Liver (tissue), 9 donors: ENCODE results near the gene ASXL1. TPM values are rescaled to one million over a fixed set of nuclear protein-coding genes. Genes with fewer than 3 reads are reported as not detected.

ENCODE experiments used
- DNase-seq: peaks from one replicate; pipeline ENCODE4 v3.0.0-alpha.2; 2017; ENCODE audit warnings: low spot score
- H3K27ac ChIP-seq, 2 donors: one replicate each; pipeline ENCODE4 v1.7.0; 2013; ENCODE audit warnings: inconsistent platforms in 2 of 2, low read length in 2 of 2, control low read depth in 1 of 2, low read depth in 1 of 2, mild to moderate bottlenecking in 1 of 2
- H3K27me3 ChIP-seq, 4 donors: one replicate each; pipeline versions ENCODE4 v1.6.1 to v1.7.0; 2013; ENCODE audit warnings: low read length in 3 of 4, inconsistent platforms in 1 of 4, mild to moderate bottlenecking in 1 of 4, moderate library complexity in 1 of 4; ENCODE audit not compliant: control insufficient read depth in 4 of 4, insufficient read depth in 4 of 4
- H3K36me3 ChIP-seq, 4 donors: one replicate each; pipeline versions ENCODE4 v1.6.1 to v1.7.0; 2013; ENCODE audit warnings: low read length in 3 of 4, mild to moderate bottlenecking in 3 of 4, low read depth in 1 of 4, moderate library complexity in 1 of 4; ENCODE audit not compliant: control insufficient read depth in 4 of 4, insufficient read depth in 3 of 4
- H3K4me1 ChIP-seq, 4 donors: one replicate each; pipeline versions ENCODE4 v1.6.1 to v1.7.0; 2013; ENCODE audit warnings: low read length in 3 of 4, mild to moderate bottlenecking in 3 of 4, moderate library complexity in 1 of 4; ENCODE audit not compliant: control insufficient read depth in 4 of 4, insufficient read depth in 4 of 4
- H3K4me3 ChIP-seq, 3 donors: one replicate each; pipeline versions ENCODE4 v1.6.1 to v1.7.0; 2013; ENCODE audit warnings: low read length in 3 of 3, control low read depth in 1 of 3, low read depth in 1 of 3, mild to moderate bottlenecking in 1 of 3
- H3K9ac ChIP-seq, 2 donors: one replicate each; pipeline ENCODE4 v1.7.0; 2013; ENCODE audit warnings: low read length in 2 of 2, mild to moderate bottlenecking in 2 of 2, moderate library complexity in 2 of 2, control low read depth in 1 of 2, low read depth in 1 of 2
- H3K9me3 ChIP-seq, 4 donors: one replicate each; pipeline versions ENCODE4 v1.6.1 to v1.7.0; 2013; ENCODE audit warnings: low read length in 3 of 4; ENCODE audit not compliant: control insufficient read depth in 4 of 4
- FOXA1 ChIP-seq: IDR thresholded peaks from 2 replicates; pipeline ENCODE4 v1.6.1; 2016; ENCODE audit warnings: antibody characterized with exemption
- FOXA2 ChIP-seq: IDR thresholded peaks from 2 replicates; pipeline ENCODE4 v1.6.1; 2016; ENCODE audit warnings: antibody characterized with exemption
- GABPA ChIP-seq, 2 donors: IDR thresholded peaks in 1 of 2; conservative IDR thresholded peaks in 1 of 2; 2 replicates each; pipeline ENCODE4 v1.6.1; 2016; ENCODE audit warnings: antibody characterized with exemption in 2 of 2, mild to moderate bottlenecking in 1 of 2, moderate library complexity in 1 of 2
- HNF4A ChIP-seq, 2 donors: conservative IDR thresholded peaks; 2 replicates each; pipeline ENCODE4 v1.6.1; 2016; ENCODE audit warnings: antibody characterized with exemption in 2 of 2, mild to moderate bottlenecking in 2 of 2
- HNF4G ChIP-seq: IDR thresholded peaks from 2 replicates; pipeline ENCODE4 v1.6.1; 2016; ENCODE audit warnings: antibody characterized with exemption
- JUND ChIP-seq, 2 donors: IDR thresholded peaks; 2 replicates each; pipeline ENCODE4 v1.6.1; 2016; ENCODE audit warnings: antibody characterized with exemption in 2 of 2
- NR2F2 ChIP-seq: IDR thresholded peaks from 2 replicates; pipeline ENCODE4 v1.6.1; 2016; ENCODE audit warnings: antibody characterized with exemption
- RAD21 ChIP-seq, 2 donors: IDR thresholded peaks; 2 replicates each; pipeline ENCODE4 v1.6.1; 2016; ENCODE audit warnings: antibody characterized with exemption in 2 of 2, mild to moderate bottlenecking in 2 of 2
- RXRA ChIP-seq, 2 donors: IDR thresholded peaks; 2 replicates each; pipeline ENCODE4 v1.6.1; 2017 to 2018; ENCODE audit warnings: antibody characterized with exemption in 2 of 2, mild to moderate bottlenecking in 1 of 2
- SP1 ChIP-seq: IDR thresholded peaks from 2 replicates; pipeline ENCODE4 v1.6.1; 2018; ENCODE audit warnings: antibody characterized with exemption, mild to moderate bottlenecking
- TAF1 ChIP-seq: conservative IDR thresholded peaks from 2 replicates; pipeline ENCODE4 v1.6.1; 2016; ENCODE audit warnings: antibody characterized with exemption, mild to moderate bottlenecking
- YY1 ChIP-seq: IDR thresholded peaks from 2 replicates; pipeline ENCODE4 v1.6.1; 2016; ENCODE audit warnings: antibody characterized with exemption, mild to moderate bottlenecking
- WGBS: extraction: QIAGEN DNeasy Blood & Tissue Kit; methylation state at CpG from one replicate; pipeline ENCODE4 v1.1.7; 2013; 5-methylcytosine and 5-hydroxymethylcytosine counted together
- polyA plus RNA-seq, 2 donors: library from polyadenylated mRNA; stranded (reverse) in 1 of 2; unstranded in 1 of 2; fragments of 200-250 nt in 1 of 2; fragments of >200 nt in 1 of 2; fragmentation: Nextera tagmentation in 1 of 2; extraction: Ambion mirVana in 1 of 2; gene quantifications; one replicate each; pipeline versions ENCODE4 v1.2.1 to v1.2.3, GENCODE V29; 2013 to 2015
- total RNA-seq, 2 donors: library from RNA; depleted of rRNA; stranded (reverse); fragments of >200 nt; gene quantifications; one replicate each; pipeline ENCODE4 v1.2.3, GENCODE V29; 2014
- TF ChIP-seq, protein P1 (sequence below): IDR thresholded peaks from 2 replicates; pipeline ENCODE4 v1.6.1; 2016; ENCODE audit warnings: antibody characterized with exemption
- TF ChIP-seq, protein P2 (sequence below): fragments of 150-350 bp; IDR thresholded peaks from 2 replicates; pipeline ENCODE4 v1.5.1; 2017; ENCODE audit warnings: improper control_type of control experiment, low read depth, low read length; ENCODE audit not compliant: missing input control
- TF ChIP-seq, protein P3 (sequence below): IDR thresholded peaks from 2 replicates; pipeline ENCODE4 v1.6.1; 2016; ENCODE audit warnings: antibody characterized with exemption
- donor health status: healthy.
- donor health status: healthy.
- donor health status: healthy.
- donor health status: healthy.
- donor health status: healthy.

Gene ASXL1
- total and polyA plus RNA-seq, 4 donors, result 13.4 to 61.3 (median 24.5) TPM

DNA sequence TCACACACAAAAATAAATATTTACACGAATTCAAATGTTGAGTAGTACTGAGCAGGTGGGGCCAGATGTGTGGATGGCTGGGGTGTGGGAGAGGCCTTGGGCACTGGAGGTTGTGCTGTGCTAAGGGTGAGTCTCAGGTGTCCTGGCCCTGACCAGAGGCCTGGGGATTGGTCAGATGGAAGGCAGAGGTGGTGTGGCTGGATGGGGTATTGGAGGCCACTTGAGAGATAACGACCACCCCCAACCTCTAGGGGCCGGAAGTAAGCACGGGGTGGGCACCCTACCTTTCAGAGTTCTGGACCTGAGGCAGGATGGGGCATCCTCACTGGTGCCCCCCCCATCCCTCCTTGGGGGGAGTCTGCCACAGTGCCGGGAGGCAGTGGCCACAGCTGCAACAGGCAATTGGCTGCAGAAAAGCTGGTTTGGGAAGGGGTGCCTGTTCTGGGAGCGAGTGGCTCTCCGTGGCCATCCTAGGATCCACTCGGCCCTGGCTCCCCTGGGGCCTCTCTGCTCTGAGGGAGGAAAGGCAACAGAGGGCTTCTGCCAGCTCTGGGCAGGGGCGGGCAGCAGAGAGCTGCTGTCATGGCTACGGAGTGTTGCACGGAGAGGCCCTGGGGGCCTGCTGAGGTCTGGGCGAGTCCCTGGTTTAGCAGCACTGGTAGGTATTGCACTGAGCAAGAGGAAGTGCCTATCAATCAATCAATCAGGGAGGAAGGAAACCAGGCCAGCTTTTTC, 87.6 kb downstream of the ASXL1 start:
- DNase-seq, result no peak
- H3K4me3 ChIP-seq, result no peak overlapping the region
- no peak overlapping the region for H3K9ac ChIP-seq
- peaks cover 5 to 27% (median 17%) of the 10 kb centered on the region in 4 donors for H3K4me1 ChIP-seq
- no peak for TF ChIP-seq JUND (IDR thresholded peaks at IDR 0.05)
- TF ChIP-seq FOXA1, result no peak
- no peak for TF ChIP-seq HNF4A (conservative IDR thresholded peaks at IDR 0.05)
- no peak for TF ChIP-seq NR2F2
- TF ChIP-seq RXRA (IDR thresholded peaks at IDR 0.05), result no peak
- TF ChIP-seq HNF4G, result no peak
- TF ChIP-seq GABPA (IDR thresholded peaks at IDR 0.05 in 1 of 2, conservative IDR thresholded peaks at IDR 0.05 in 1 of 2), result no peak
- no peak for TF ChIP-seq FOXA2
- no peak for TF ChIP-seq SP1
- TF ChIP-seq TAF1, result no peak
- TF ChIP-seq, protein P1, sequence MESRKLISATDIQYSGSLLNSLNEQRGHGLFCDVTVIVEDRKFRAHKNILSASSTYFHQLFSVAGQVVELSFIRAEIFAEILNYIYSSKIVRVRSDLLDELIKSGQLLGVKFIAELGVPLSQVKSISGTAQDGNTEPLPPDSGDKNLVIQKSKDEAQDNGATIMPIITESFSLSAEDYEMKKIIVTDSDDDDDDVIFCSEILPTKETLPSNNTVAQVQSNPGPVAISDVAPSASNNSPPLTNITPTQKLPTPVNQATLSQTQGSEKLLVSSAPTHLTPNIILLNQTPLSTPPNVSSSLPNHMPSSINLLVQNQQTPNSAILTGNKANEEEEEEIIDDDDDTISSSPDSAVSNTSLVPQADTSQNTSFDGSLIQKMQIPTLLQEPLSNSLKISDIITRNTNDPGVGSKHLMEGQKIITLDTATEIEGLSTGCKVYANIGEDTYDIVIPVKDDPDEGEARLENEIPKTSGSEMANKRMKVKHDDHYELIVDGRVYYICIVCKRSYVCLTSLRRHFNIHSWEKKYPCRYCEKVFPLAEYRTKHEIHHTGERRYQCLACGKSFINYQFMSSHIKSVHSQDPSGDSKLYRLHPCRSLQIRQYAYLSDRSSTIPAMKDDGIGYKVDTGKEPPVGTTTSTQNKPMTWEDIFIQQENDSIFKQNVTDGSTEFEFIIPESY, result no peak
- TF ChIP-seq, protein P2, sequence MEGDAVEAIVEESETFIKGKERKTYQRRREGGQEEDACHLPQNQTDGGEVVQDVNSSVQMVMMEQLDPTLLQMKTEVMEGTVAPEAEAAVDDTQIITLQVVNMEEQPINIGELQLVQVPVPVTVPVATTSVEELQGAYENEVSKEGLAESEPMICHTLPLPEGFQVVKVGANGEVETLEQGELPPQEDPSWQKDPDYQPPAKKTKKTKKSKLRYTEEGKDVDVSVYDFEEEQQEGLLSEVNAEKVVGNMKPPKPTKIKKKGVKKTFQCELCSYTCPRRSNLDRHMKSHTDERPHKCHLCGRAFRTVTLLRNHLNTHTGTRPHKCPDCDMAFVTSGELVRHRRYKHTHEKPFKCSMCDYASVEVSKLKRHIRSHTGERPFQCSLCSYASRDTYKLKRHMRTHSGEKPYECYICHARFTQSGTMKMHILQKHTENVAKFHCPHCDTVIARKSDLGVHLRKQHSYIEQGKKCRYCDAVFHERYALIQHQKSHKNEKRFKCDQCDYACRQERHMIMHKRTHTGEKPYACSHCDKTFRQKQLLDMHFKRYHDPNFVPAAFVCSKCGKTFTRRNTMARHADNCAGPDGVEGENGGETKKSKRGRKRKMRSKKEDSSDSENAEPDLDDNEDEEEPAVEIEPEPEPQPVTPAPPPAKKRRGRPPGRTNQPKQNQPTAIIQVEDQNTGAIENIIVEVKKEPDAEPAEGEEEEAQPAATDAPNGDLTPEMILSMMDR, result no peak
- no peak for TF ChIP-seq YY1
- H3K36me3 ChIP-seq, result peaks cover 0 to 9% (median 3%) of the 10 kb centered on the region in 4 donors
- no peak overlapping the region for H3K27ac ChIP-seq
- no peaks in the 10 kb centered on the region for H3K9me3 ChIP-seq
- H3K27me3 ChIP-seq, result no peaks in the 10 kb centered on the region
- 72% methylated on average over 12 of the region's 12 CpGs for WGBS

DNA sequence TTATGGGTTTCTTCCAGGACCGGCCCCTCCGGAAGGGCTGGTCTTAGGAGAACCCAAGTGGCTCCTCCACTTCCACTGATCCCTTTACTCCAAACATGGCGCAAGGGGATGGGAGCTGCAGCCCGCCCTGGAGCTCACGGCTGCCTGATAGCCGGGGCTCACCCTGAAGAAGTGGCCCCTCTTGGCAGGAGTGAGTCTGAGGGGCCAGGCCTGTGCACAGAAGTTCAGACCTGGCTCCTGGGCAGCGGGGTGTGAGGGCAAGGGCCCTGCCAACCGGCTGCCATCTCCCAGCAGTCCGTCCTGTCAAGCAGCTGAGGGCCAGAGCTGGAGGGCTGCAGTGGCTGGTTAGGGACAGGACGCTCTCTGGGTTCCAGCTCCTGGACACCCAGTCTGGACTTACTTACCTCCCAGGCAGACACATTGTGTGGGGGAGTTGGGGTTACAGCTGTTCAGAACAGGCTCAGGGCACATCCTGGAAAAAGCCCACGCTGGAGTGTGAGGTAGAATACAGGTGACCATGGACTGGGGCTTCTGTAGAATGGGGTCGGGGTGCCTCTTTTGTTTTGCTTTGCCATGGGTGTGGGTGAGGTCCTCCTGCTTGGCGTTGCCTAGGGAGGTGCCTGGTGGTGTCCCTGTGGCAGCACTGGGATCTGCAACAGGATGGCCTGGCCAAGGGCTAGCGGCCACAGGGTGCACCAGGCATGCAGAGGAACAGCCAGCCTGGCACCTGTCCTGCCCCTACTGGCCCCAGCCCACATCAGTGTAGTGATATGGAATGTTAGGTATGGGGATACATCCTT, 88.4 kb downstream of the ASXL1 start:
- H3K36me3 ChIP-seq, result peaks cover 0 to 14% (median 4%) of the 10 kb centered on the region in 4 donors
- H3K4me1 ChIP-seq, result peaks cover 2 to 19% (median 9%) of the 10 kb centered on the region in 4 donors
- H3K4me3 ChIP-seq, result no peak overlapping the region
- DNase-seq, result no peak
- H3K9ac ChIP-seq, result no peak overlapping the region
- no peaks in the 10 kb centered on the region for H3K9me3 ChIP-seq
- H3K27ac ChIP-seq, result no peak overlapping the region
- no peak for TF ChIP-seq NR2F2
- TF ChIP-seq, protein P3, sequence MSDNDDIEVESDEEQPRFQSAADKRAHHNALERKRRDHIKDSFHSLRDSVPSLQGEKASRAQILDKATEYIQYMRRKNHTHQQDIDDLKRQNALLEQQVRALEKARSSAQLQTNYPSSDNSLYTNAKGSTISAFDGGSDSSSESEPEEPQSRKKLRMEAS, result no peak
- TF ChIP-seq HNF4A (conservative IDR thresholded peaks at IDR 0.05), result no peak
- TF ChIP-seq RAD21 (IDR thresholded peaks at IDR 0.05), result peak in 1 of 2 donors; percentile 8
- TF ChIP-seq JUND (IDR thresholded peaks at IDR 0.05), result no peak
- no peak for TF ChIP-seq FOXA1
- no peaks in the 10 kb centered on the region for H3K27me3 ChIP-seq
- 90% methylated on average over 14 of the region's 14 CpGs for WGBS
